Measurements from ENCODE around the gene PGAP6. TPM values are rescaled to one million over a fixed set of nuclear protein-coding genes. Genes with fewer than 3 reads are reported as not detected.
"Not testable (repeated sequence)": the region's sequence is repeated elsewhere in the genome, so short reads cannot be mapped to it uniquely, and the experiment has no call there.

The PGAP6 gene
- total RNA-seq, 3 donors from 2014 or later = 24.5 to 49.5 (median 36.7) TPM

DNA sequence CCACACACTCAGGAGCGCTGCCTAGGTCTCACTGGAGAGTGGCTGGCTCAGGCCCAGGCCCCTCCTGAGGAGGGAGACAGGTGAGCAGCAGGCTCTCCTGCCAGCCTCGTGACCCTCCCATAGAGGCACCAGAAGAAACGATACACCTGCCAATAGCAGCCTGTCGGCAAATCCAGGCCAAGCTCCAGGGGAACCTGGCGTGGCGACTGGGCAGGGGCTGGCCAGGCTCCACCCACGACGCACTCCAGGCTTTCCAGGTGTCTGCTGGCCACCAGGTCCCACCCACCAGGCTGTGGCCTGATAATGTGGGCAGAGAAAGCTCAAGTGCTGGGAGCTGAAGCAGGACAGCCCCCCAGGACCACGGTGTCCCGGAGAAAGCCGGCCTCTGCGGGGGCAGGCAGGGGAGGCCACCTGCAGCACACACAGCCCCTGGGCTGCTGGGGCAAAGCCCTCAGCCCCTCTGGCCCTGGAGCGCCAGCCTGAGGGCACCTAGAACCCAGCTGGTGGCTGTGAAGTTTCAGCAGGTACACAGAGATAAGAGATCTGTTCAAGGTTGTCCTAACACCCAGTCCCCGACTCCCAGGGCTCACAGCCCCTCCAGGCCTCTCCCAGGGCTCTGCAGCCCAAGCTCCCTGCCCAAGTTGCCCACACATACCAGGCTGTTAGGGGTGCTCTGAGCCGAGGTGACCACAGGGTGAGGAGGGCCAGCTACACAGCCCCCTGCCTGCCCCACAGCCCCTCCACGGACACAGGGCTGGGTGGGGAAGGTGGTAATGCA is 2.4 kb downstream of the PGAP6 start:
- no peaks in the 10 kb centered on the region for H3K9me3 ChIP-seq
- DNase-seq (ENCODE audit: low spot score in 2 of 2) = peak; percentile 67 to 75
- H3K4me3 ChIP-seq = no peak overlapping the region
- intact Hi-C loops (cut with DNase I; ENCODE audit: low total_unique reads) = no loop called here
- H3K4me1 ChIP-seq = peaks cover 3 to 4% of the 10 kb centered on the region in 2 donors
- peak overlapping the region in 1 of 2 donors; percentile 32 for H3K27ac ChIP-seq
- no peaks in the 10 kb centered on the region for H3K27me3 ChIP-seq
- TF ChIP-seq POLR2A (IDR thresholded peaks at IDR 0.05) = no peak
- no peak for TF ChIP-seq POLR2AphosphoS5 (IDR thresholded peaks at IDR 0.05)
- TF ChIP-seq, protein P1, sequence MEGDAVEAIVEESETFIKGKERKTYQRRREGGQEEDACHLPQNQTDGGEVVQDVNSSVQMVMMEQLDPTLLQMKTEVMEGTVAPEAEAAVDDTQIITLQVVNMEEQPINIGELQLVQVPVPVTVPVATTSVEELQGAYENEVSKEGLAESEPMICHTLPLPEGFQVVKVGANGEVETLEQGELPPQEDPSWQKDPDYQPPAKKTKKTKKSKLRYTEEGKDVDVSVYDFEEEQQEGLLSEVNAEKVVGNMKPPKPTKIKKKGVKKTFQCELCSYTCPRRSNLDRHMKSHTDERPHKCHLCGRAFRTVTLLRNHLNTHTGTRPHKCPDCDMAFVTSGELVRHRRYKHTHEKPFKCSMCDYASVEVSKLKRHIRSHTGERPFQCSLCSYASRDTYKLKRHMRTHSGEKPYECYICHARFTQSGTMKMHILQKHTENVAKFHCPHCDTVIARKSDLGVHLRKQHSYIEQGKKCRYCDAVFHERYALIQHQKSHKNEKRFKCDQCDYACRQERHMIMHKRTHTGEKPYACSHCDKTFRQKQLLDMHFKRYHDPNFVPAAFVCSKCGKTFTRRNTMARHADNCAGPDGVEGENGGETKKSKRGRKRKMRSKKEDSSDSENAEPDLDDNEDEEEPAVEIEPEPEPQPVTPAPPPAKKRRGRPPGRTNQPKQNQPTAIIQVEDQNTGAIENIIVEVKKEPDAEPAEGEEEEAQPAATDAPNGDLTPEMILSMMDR (IDR thresholded peaks at IDR 0.05) = no peak
- H3K36me3 ChIP-seq = no peaks in the 10 kb centered on the region

- Histone ChIP-seq H3K9me3 (no peaks in the 10 kb centered on the region), H3K4me3 (no peak overlapping the region), H3K4me1 (peaks cover 3 to 4% of the 10 kb centered on the region in 2 donors), H3K27ac (no peak overlapping the region), H3K27me3 (no peaks in the 10 kb centered on the region), H3K36me3 (no peaks in the 10 kb centered on the region)
- DNase-seq (ENCODE audit: low spot score in 2 of 2) = no peak
- no peak for TF ChIP-seq POLR2AphosphoS5 (IDR thresholded peaks at IDR 0.05)
- TF ChIP-seq, protein P1 (IDR thresholded peaks at IDR 0.05) = no peak
- TF ChIP-seq POLR2A (IDR thresholded peaks at IDR 0.05) = no peak
- intact Hi-C loops (cut with DNase I; ENCODE audit: low total_unique reads) = no loop called here
Measured at GRCh38 chr16:378821-379182, 3.0 kb downstream of the PGAP6 start.

DNA sequence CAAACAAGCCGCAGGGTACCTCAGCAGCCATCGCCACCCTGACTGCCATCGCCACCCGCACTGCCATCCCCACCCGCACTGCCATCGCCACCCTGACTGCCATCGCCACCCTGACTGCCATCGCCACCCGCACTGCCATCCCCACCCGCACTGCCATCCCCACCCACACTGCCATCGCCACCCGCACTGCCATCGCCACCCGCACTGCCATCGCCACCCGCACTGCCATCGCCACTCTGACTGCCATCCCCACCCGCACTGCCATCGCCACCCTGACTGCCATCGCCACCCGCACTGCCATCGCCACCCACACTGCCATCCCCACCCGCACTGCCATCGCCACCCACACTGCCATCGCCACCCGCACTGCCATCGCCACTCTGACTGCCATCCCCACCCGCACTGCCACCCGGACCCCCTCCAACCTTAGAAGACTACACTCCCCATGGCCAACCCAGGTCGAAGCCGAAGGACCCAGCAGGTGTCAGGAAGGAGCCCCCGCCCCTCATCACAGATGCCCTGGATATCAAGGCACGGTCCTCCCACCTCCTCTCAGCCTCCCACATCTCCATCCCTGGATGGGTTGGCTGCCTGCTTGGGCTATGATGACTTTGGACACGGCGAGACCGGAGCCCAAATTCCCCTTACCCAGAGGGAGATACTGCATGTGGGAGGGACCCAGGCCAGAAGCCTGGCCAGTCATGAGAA is 3.5 kb downstream of the PGAP6 start:
- intact Hi-C loops (cut with DNase I; ENCODE audit: low total_unique reads); H3K36me3 ChIP-seq; H3K27ac ChIP-seq; H3K27me3 ChIP-seq; H3K4me1 ChIP-seq; H3K9me3 ChIP-seq; DNase-seq (ENCODE audit: low spot score in 2 of 2); H3K4me3 ChIP-seq: not testable (repeated sequence)

DNA sequence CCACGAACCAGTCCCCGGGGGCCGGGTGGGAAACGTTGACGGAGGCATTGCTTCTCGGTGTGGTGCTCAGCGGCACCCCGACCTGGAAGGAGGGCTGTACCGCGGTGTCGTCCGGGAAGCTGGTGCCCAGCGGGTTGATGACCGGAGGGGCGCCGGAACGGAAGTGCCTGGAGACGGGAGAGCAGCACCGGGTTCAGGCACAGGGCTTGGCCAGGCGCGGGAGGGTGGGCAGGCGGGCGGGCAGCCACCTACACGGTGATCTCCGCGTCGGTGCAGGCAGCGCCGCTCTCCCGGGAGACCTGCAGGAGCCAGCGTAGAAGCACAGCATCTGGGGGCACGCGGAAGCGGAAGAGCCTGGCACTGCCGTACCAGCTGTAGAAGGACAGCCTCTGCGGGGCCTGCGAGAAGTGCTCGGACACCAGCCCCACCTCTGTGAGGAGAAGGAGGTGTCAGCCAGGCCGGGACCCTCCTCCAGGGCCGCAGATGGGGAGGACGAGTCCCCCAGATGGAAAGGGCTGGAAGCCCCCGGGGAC is 4.3 kb downstream of the PGAP6 start:
- no peak for DNase-seq (ENCODE audit: low spot score in 2 of 2)
- no peak for TF ChIP-seq POLR2AphosphoS5 (IDR thresholded peaks at IDR 0.05)
- no peak for TF ChIP-seq POLR2A (IDR thresholded peaks at IDR 0.05)
- TF ChIP-seq, protein P1 (IDR thresholded peaks at IDR 0.05) = no peak
- Histone ChIP-seq H3K27me3 (no peaks in the 10 kb centered on the region), H3K27ac (no peak overlapping the region), H3K4me1 (peaks cover 3 to 4% of the 10 kb centered on the region in 2 donors), H3K36me3 (no peaks in the 10 kb centered on the region), H3K9me3 (no peaks in the 10 kb centered on the region), H3K4me3 (no peak overlapping the region)
- intact Hi-C loops (cut with DNase I; ENCODE audit: low total_unique reads) = no loop called here

DNA sequence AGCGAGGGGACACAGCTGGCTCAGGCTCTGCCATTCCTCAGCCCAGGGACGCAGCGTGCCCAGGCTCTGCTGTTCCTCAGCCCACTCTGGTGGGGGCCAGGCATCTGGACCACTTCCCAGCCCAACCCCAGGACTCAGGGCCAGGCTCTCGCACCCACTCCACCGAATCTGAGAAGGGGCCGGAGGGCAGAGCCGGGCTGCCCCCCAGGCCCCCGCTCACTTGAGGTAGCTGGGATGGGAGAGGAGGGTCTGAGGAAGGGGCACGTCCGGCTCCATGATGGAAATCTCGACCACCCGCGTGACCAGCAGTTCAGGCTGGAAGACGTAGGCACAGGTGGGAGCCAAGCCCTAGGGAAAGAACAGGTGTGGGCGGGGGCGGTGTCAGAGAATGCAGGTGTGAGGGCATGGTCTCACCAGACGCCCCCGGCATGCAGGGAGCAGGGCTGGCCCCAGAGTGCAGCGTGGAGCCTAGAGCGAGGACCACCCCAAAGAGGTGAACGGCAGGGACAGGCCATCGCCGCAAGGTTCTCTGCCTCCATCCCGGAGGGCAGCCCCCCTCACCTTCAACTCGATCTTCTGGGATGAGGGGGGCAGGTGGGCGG is 4.9 kb downstream of the PGAP6 start:
- Histone ChIP-seq H3K4me1 (peaks cover 3 to 4% of the 10 kb centered on the region in 2 donors), H3K4me3 (no peak overlapping the region), H3K27ac (no peak overlapping the region), H3K27me3 (no peaks in the 10 kb centered on the region), H3K36me3 (no peaks in the 10 kb centered on the region), H3K9me3 (no peaks in the 10 kb centered on the region)
- no peak for DNase-seq (ENCODE audit: low spot score in 2 of 2)
- TF ChIP-seq POLR2AphosphoS5 (IDR thresholded peaks at IDR 0.05) (no peak), POLR2A (IDR thresholded peaks at IDR 0.05) (no peak)
- TF ChIP-seq, protein P1 (IDR thresholded peaks at IDR 0.05) = no peak
- intact Hi-C loops (cut with DNase I; ENCODE audit: low total_unique reads) = no loop called here

All from breast epithelium (tissue), 4 donors.